GM12801 (cell line): ENCODE measurements around the gene PLSCR5.

Experiments used
- CTCF ChIP-seq: IDR thresholded peaks from one replicate; pipeline ENCODE4 v1.5.1; 2011; ENCODE audit warnings: control low read depth; ENCODE audit not compliant: insufficient read length; ENCODE audit errors: extremely low read depth

PLSCR5 gene

GRCh38 chr3:146605106-146605505, at the start of gene PLSCR5:
PLSCR5 (minus strand) TSS chr3:146605346; CDS start chr3:146605212, 134 bp downstream.
- no peak for TF ChIP-seq CTCF

- TF ChIP-seq CTCF, result no peak
These were observed 48.8 kb upstream of the PLSCR5 start for GRCh38 chr3:146653978-146654377.

GRCh38 chr3:146650691-146651442, 45.7 kb upstream of the PLSCR5 start:
- no peak for TF ChIP-seq CTCF

GRCh38 chr3:146646261-146646660, 41.1 kb upstream of the PLSCR5 start:
- TF ChIP-seq CTCF, result no peak

GRCh38 chr3:146640955-146641867, 36.1 kb upstream of the PLSCR5 start:
- TF ChIP-seq CTCF, result no peak

- TF ChIP-seq CTCF, result no peak
These were observed 35.2 kb upstream of the PLSCR5 start for GRCh38 chr3:146640361-146640760.

GRCh38 chr3:146638718-146639117, 33.6 kb upstream of the PLSCR5 start:
- no peak for TF ChIP-seq CTCF
